GM12892 (cell line): ENCODE data around the gene PLPP4.

ENCODE experiments used
- POLR2A ChIP-seq: IDR thresholded peaks from 2 replicates; pipeline ENCODE4 v1.6.1; 2011; ENCODE audit warnings: low read depth, low read length, control low read depth
- POLR2AphosphoS5 ChIP-seq: IDR thresholded peaks from 2 replicates; pipeline ENCODE4 v1.6.1; 2011; ENCODE audit warnings: low read depth, low read length, control low read depth

- TF ChIP-seq POLR2A (no peak), POLR2AphosphoS5 (no peak)
Observed at GRCh38 chr10:120570418-120570817, 113.4 kb downstream of the PLPP4 start.
